Thoracic aorta (tissue), 2 donors: ENCODE measurements around the gene PAIP1. TPM values are rescaled to one million over a fixed set of nuclear protein-coding genes. Genes with fewer than 3 reads are reported as not detected.

Experiments used
- ATAC-seq: fragments of 150-250 bp; one replicate; pipeline ENCODE4 v1.8.0; 2017; ENCODE audit warnings: low read depth; ENCODE audit not compliant: insufficient number of reproducible peaks, low FRiP score
- DNase-seq: peaks from one replicate; pipeline ENCODE4 v3.0.0-alpha.2; 2020; ENCODE audit warnings: low spot score
- H3K27ac ChIP-seq, 2 donors: fragments of 200-600 bp; sonication (generic); 1 replicate in 1 of 2; 2 replicates in 1 of 2; pipeline ENCODE4 v1.5.1; 2016; ENCODE audit warnings: mild to moderate bottlenecking in 2 of 2, moderate library complexity in 2 of 2
- H3K27me3 ChIP-seq: fragments of 200-600 bp; sonication (generic); replicated peaks from 2 replicates; pipeline ENCODE4 v1.6.0; 2016; ENCODE audit warnings: mild to moderate bottlenecking; ENCODE audit not compliant: insufficient read depth
- H3K36me3 ChIP-seq: fragments of 200-600 bp; sonication (generic); one replicate; pipeline ENCODE4 v1.5.1; 2016
- H3K4me1 ChIP-seq, 2 donors: fragments of 200-600 bp; sonication (generic); 1 replicate in 1 of 2; 2 replicates in 1 of 2; pipeline versions ENCODE4 v1.5.1 to v1.6.0; 2016; ENCODE audit warnings: low read depth in 2 of 2, mild to moderate bottlenecking in 1 of 2; ENCODE audit not compliant: control insufficient read depth in 1 of 2
- H3K4me3 ChIP-seq: fragments of 200-600 bp; sonication (generic); 2 replicates; pipeline ENCODE4 v1.5.1; 2016; ENCODE audit warnings: mild to moderate bottlenecking
- H3K9me3 ChIP-seq: fragments of 200-600 bp; sonication (generic); 2 replicates; pipeline ENCODE4 v1.5.1; 2016
- total RNA-seq, 2 donors: library from RNA; depleted of rRNA; stranded (reverse); fragments of >200 nt; gene quantifications; one replicate each; pipeline versions ENCODE4 v1.1.0 to v1.2.3, GENCODE V29; 2016
- TF ChIP-seq, protein P1 (sequence below): fragments of 200-600 bp; sonication (generic); IDR thresholded peaks from one replicate; pipeline ENCODE4 v1.5.1; 2019; ENCODE audit warnings: antibody characterized with exemption

PAIP1 gene
- total RNA-seq, 2 donors from 2014 or later: 74.1 to 81.6 TPM

- no peak overlapping the region for H3K4me3 ChIP-seq
- ATAC-seq (no peak), DNase-seq (no peak)
- peaks cover 0 to 3% of the 10 kb centered on the region in 2 donors for H3K4me1 ChIP-seq
- no peaks in the 10 kb centered on the region for H3K9me3 ChIP-seq
- no peak overlapping the region for H3K27ac ChIP-seq
- TF ChIP-seq, protein P1, sequence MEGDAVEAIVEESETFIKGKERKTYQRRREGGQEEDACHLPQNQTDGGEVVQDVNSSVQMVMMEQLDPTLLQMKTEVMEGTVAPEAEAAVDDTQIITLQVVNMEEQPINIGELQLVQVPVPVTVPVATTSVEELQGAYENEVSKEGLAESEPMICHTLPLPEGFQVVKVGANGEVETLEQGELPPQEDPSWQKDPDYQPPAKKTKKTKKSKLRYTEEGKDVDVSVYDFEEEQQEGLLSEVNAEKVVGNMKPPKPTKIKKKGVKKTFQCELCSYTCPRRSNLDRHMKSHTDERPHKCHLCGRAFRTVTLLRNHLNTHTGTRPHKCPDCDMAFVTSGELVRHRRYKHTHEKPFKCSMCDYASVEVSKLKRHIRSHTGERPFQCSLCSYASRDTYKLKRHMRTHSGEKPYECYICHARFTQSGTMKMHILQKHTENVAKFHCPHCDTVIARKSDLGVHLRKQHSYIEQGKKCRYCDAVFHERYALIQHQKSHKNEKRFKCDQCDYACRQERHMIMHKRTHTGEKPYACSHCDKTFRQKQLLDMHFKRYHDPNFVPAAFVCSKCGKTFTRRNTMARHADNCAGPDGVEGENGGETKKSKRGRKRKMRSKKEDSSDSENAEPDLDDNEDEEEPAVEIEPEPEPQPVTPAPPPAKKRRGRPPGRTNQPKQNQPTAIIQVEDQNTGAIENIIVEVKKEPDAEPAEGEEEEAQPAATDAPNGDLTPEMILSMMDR: no peak
- peaks cover 35% of the 10 kb centered on the region for H3K36me3 ChIP-seq
- no peaks in the 10 kb centered on the region for H3K27me3 ChIP-seq
These were observed 16.1 kb downstream of the PAIP1 start for GRCh38 chr5:43540746-43541145.

DNA sequence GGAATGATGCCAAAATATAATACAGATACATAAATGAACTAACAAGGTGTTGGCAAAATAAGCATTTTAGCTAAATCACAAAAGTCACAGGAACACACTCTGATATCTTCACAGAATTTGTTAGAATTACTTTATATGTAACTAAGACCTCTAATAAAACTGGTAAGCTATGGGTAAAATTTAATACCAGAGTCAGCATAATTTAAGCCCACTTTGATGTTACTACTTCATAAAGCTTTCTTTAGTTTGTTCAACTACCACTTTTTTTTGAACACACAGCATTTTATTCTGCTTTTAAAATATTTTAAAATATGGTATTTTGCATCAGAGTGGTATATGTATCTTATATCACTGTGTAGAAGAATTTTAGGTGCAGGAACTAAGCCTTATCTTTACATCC is 19.9 kb downstream of the PAIP1 start:
- H3K9me3 ChIP-seq: no peaks in the 10 kb centered on the region
- no peaks in the 10 kb centered on the region for H3K27me3 ChIP-seq
- no peaks in the 10 kb centered on the region for H3K4me1 ChIP-seq
- H3K36me3 ChIP-seq: peaks cover 35% of the 10 kb centered on the region
- TF ChIP-seq, protein P1: no peak
- H3K4me3 ChIP-seq: no peak overlapping the region
- no peak for DNase-seq
- ATAC-seq: no peak
- H3K27ac ChIP-seq: no peak overlapping the region

DNA sequence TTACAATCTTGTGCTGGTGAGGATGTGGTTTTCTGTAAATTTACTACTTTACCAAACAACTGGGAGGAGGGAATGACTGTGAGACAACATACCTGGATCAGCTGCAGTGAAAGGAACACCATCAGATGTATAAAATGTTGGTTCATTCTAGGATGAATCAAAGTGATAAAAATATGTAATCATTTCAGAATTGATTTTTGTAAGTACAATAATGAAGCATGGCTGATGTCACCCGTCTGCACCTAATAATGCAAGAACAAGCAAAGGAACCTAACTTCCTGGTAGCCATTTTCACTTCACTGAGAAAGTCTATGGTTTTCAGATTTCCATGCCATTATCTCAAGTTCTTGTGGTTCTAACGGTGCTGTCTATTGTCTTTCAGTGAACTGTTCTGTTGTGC is 23.2 kb downstream of the PAIP1 start:
- Histone ChIP-seq H3K27me3 (no peaks in the 10 kb centered on the region), H3K27ac (no peak overlapping the region), H3K36me3 (peaks cover 38% of the 10 kb centered on the region), H3K9me3 (no peaks in the 10 kb centered on the region), H3K4me1 (no peaks in the 10 kb centered on the region), H3K4me3 (no peak overlapping the region)
- TF ChIP-seq, protein P1: no peak
- ATAC-seq (no peak), DNase-seq (no peak)

- H3K36me3 ChIP-seq: peaks cover 31% of the 10 kb centered on the region
These were observed 26.2 kb downstream of the PAIP1 start for GRCh38 chr5:43530648-43531047.

DNA sequence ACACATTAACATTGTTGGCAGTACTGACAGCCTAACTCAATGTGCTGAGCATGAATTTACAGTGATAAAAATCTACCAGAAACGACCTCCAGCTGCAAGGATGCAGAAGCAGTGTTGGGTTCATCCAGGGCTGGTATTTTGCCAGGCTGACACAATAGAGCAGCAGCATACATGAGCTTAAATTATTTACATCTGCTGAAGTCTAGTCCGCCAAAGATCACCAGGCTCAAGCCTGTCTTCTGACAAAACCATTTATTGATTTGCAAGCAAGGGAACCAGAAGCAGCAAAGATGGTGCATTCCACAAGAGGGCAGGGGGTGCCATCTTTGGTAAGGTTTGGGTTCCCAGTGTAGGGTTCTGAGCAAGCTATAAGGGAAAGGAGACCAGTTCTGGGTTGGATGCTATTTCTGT is 33.2 kb downstream of the PAIP1 start:
- Histone ChIP-seq H3K27ac (no peak overlapping the region), H3K27me3 (no peaks in the 10 kb centered on the region), H3K4me1 (no peaks in the 10 kb centered on the region), H3K9me3 (no peaks in the 10 kb centered on the region), H3K4me3 (no peak overlapping the region), H3K36me3 (peaks cover 20% of the 10 kb centered on the region)
- no peak for ATAC-seq
- DNase-seq: no peak
- TF ChIP-seq, protein P1: no peak

More at GRCh38 chr5:43530648-43531047, 26.2 kb downstream of the PAIP1 start:
- DNase-seq (no peak), ATAC-seq (no peak)
- no peak overlapping the region for H3K27ac ChIP-seq
- H3K27me3 ChIP-seq: no peaks in the 10 kb centered on the region
- no peak overlapping the region for H3K4me3 ChIP-seq
- H3K9me3 ChIP-seq: no peaks in the 10 kb centered on the region
- no peaks in the 10 kb centered on the region for H3K4me1 ChIP-seq
- TF ChIP-seq, protein P1: no peak
